Neuronal stem cell (in vitro differentiated cells): ENCODE data around the gene LARGE2.

Source experiments
- DNase-seq: peaks from one replicate; pipeline ENCODE4 v3.0.0-alpha.2; 2013; ENCODE audit warnings: low spot score
- H2AFZ ChIP-seq: one replicate; pipeline ENCODE4 v1.6.1; 2013; ENCODE audit warnings: mild to moderate bottlenecking, low read length, inconsistent platforms
- H2AK5ac ChIP-seq: 2 replicates; pipeline ENCODE4 v1.6.1; 2013; ENCODE audit warnings: low read depth, mild to moderate bottlenecking, inconsistent platforms, low read length, moderate library complexity, mixed read lengths
- H2BK120ac ChIP-seq: 2 replicates; pipeline ENCODE4 v1.6.1; 2013; ENCODE audit warnings: low read depth, mild to moderate bottlenecking, inconsistent platforms, low read length, moderate library complexity, mixed read lengths
- H2BK12ac ChIP-seq: one replicate; pipeline ENCODE4 v1.6.1; 2013; ENCODE audit warnings: low read length, inconsistent platforms
- H2BK15ac ChIP-seq: 2 replicates; pipeline ENCODE4 v1.6.1; 2013; ENCODE audit warnings: mild to moderate bottlenecking, low read length, inconsistent platforms, mixed read lengths
- H2BK5ac ChIP-seq: one replicate; pipeline ENCODE4 v1.6.1; 2013; ENCODE audit warnings: inconsistent platforms, mild to moderate bottlenecking, low read length, moderate library complexity
- H3K14ac ChIP-seq: one replicate; pipeline ENCODE4 v1.6.1; 2013; ENCODE audit warnings: low read length, inconsistent platforms
- H3K18ac ChIP-seq: 2 replicates; pipeline ENCODE4 v1.6.1; 2013; ENCODE audit warnings: low read length, inconsistent platforms
- H3K23ac ChIP-seq: 2 replicates; pipeline ENCODE4 v1.6.1; 2013; ENCODE audit warnings: low read depth, mild to moderate bottlenecking, mixed read lengths, low read length, inconsistent platforms; ENCODE audit not compliant: poor library complexity
- H3K27ac ChIP-seq: replicated peaks from 3 replicates; pipeline ENCODE4 v1.5.1; 2013; ENCODE audit warnings: low read length, inconsistent platforms
- H3K27me3 ChIP-seq, 3 experiments: 2 replicates each; pipeline ENCODE4 v1.6.1; 2013; ENCODE audit warnings: low read length in 3 of 3, mild to moderate bottlenecking in 2 of 3, inconsistent platforms in 1 of 3, low read depth in 1 of 3, mixed read lengths in 1 of 3, moderate library complexity in 1 of 3; ENCODE audit not compliant: control insufficient read depth in 3 of 3, insufficient read depth in 3 of 3
- H3K36me3 ChIP-seq, 2 donors: replicated peaks in 1 of 2; 2 replicates each; pipeline ENCODE4 v1.6.1; 2013; ENCODE audit warnings: low read length in 2 of 2; ENCODE audit not compliant: control insufficient read depth in 2 of 2, insufficient read depth in 2 of 2
- H3K4ac ChIP-seq: 2 replicates; pipeline ENCODE4 v1.6.1; 2013; ENCODE audit warnings: inconsistent platforms, mild to moderate bottlenecking, low read length, moderate library complexity
- H3K4me1 ChIP-seq, 2 donors: 1 replicate in 1 of 2; 2 replicates in 1 of 2; pipeline ENCODE4 v1.6.1; 2013; ENCODE audit warnings: low read length in 2 of 2, low read depth in 1 of 2; ENCODE audit not compliant: control insufficient read depth in 2 of 2, insufficient read depth in 1 of 2
- H3K4me2 ChIP-seq: one replicate; pipeline ENCODE4 v1.6.1; 2013; ENCODE audit warnings: mild to moderate bottlenecking, low read length, inconsistent platforms; ENCODE audit not compliant: insufficient read depth, poor library complexity, severe bottlenecking
- H3K4me3 ChIP-seq, 2 donors: 2 replicates each; pipeline ENCODE4 v1.5.1; 2013; ENCODE audit warnings: low read length in 2 of 2, mild to moderate bottlenecking in 2 of 2, inconsistent platforms in 1 of 2, moderate library complexity in 1 of 2
- H3K79me1 ChIP-seq: one replicate; pipeline ENCODE4 v1.6.1; 2013; ENCODE audit warnings: low read depth, mild to moderate bottlenecking, inconsistent platforms, low read length, moderate library complexity
- H3K9ac ChIP-seq: one replicate; pipeline ENCODE4 v1.6.1; 2013; ENCODE audit warnings: mild to moderate bottlenecking, low read depth, low read length, inconsistent platforms; ENCODE audit not compliant: poor library complexity
- H3K9me3 ChIP-seq, 2 donors: replicated peaks in 1 of 2; 2 replicates each; pipeline versions ENCODE3 to v1.6.1; 2013; ENCODE audit warnings: low read length in 2 of 2, mild to moderate bottlenecking in 2 of 2, inconsistent platforms in 1 of 2, low read depth in 1 of 2, mixed read lengths in 1 of 2, moderate library complexity in 1 of 2; ENCODE audit not compliant: control insufficient read depth in 2 of 2, insufficient read depth in 1 of 2
- H4K8ac ChIP-seq: one replicate; pipeline ENCODE4 v1.6.1; 2013; ENCODE audit warnings: low read depth, mild to moderate bottlenecking, inconsistent platforms, low read length, moderate library complexity
- H4K91ac ChIP-seq: one replicate; pipeline ENCODE4 v1.6.1; 2013; ENCODE audit warnings: low read length, low read depth, mild to moderate bottlenecking, inconsistent platforms; ENCODE audit not compliant: poor library complexity
- WGBS, 2 donors: extraction: QIAGEN DNeasy Blood & Tissue Kit; methylation state at CpG; one replicate each; pipeline ENCODE4 v1.1.7; 2013; ENCODE audit warnings: missing lambda C conversion rate in 2 of 2, mixed read lengths in 1 of 2; ENCODE audit not compliant: insufficient read length in 2 of 2, insufficient replicate concordance in 1 of 2; ENCODE audit errors: extremely low coverage in 2 of 2; 5-methylcytosine and 5-hydroxymethylcytosine counted together

Gene LARGE2

DNA sequence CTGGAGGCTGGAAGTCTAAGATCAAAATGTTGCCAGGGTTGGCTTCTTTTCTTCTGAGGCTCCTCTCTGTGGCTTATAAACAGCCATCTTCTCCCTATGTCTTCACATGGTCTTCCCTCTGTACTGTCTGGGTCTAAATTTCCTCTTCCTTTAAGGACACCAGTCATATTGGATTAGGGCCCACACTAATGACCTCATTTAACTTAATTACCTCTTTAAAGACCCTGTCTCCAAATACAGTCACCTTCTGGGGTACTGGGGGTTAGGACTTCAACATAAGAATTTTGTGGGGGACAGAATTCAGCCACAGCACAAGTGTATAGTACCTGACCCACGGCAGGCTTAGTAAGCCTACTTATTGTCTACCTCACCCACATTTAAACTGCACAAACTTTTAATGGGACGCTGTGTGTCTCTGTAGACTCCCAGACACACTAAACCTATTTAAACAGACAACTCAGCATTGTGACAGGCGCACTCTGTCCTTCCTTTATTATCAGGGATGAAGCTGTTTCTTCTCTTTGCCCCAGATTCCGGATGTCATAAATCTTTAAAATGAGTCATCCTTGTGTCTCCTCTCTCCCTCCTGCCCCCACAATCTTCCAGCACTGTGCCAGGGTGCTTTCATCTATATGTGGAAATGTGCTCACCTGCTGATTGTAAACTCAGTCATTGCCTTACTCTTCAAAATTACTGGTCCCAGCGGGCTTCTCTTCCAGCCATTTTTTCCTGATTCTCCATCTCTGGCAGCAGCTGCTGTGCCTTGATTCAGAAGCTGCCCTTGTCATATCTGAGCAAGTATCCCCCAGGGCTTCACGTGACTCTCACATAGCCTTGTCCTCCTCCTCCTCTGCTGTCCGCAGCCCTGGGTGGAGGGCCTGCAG lies 42.4 kb upstream of the LARGE2 start:
- H3K14ac ChIP-seq: no peak overlapping the region
- H3K27ac ChIP-seq: no peak overlapping the region
- peaks cover 5 to 34% of the 10 kb centered on the region in 2 donors for H3K36me3 ChIP-seq
- no peaks in the 10 kb centered on the region for H3K9me3 ChIP-seq
- H3K4me3 ChIP-seq: no peak overlapping the region
- no peak overlapping the region for H2BK15ac ChIP-seq
- H3K4me2 ChIP-seq: no peak overlapping the region
- no peaks in the 10 kb centered on the region for H3K79me1 ChIP-seq
- no peak overlapping the region for H3K23ac ChIP-seq
- peaks cover 4 to 16% of the 10 kb centered on the region in 2 donors for H3K4me1 ChIP-seq
- H2BK5ac ChIP-seq: no peak overlapping the region
- H3K9ac ChIP-seq: no peak overlapping the region
- DNase-seq: no peak
- WGBS, 2 donors: no CpG with 5 or more reads among the region's 7 CpGs
- no peak overlapping the region for H2AK5ac ChIP-seq
- no peaks in the 10 kb centered on the region for H3K27me3 ChIP-seq
- no peak overlapping the region for H3K4ac ChIP-seq
- no peak overlapping the region for H2BK12ac ChIP-seq
- H3K18ac ChIP-seq: no peak overlapping the region
- no peak overlapping the region for H4K8ac ChIP-seq
- H4K91ac ChIP-seq: no peak overlapping the region
- H2AFZ ChIP-seq: no peak overlapping the region
- no peak overlapping the region for H2BK120ac ChIP-seq

DNA sequence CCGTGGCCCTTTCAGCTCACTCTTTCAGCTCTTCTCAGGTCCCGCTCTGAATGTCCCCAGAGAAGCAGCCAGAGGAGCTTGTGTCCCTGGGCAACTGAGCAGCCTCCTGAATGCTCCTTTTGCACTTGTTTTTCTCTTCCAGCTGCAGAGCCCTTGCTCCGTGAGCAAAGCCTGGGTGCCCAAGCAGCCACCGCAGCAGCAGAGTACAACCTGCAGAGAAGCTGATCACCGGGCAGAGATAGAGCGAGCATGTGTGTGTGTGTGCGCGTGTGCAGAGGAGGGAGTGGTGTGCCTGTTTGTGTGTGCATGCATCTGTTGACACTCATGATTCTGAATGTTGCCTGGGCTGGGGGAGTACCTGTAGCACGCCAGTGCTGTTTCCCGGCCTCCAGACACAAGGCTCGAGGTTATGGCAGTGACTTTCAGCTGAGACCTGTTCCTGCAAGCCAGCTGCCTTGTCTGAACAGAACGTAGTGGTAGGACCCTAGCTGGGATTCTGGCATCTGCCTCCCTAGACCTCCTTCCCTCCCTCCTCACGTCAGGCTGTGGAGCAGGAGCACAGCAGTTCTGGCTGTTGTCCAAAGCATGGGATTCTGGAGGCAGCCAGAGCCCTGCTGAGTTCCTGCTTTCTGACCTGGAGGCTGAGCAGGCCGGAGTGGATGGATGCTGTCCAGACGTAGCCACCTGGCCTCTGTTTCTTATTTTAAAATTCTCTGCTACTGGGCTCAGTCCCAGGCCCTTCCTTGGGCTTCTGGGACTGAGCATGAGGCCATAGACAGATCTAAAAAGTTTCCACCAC lies 41.5 kb upstream of the LARGE2 start:
- Histone ChIP-seq H3K79me1 (no peaks in the 10 kb centered on the region), H2BK15ac (no peak overlapping the region), H3K27me3 (peaks cover 0 to 2% (median 1%) of the 10 kb centered on the region in 3 experiments), H4K8ac (no peak overlapping the region), H3K9ac (no peak overlapping the region), H3K9me3 (no peaks in the 10 kb centered on the region), H3K36me3 (peaks cover 5 to 34% of the 10 kb centered on the region in 2 donors), H3K4me2 (no peak overlapping the region), H3K18ac (no peak overlapping the region), H3K23ac (peak overlapping the region; percentile 7), H2BK120ac (no peak overlapping the region), H2BK12ac (no peak overlapping the region), H3K4me1 (peaks cover 7 to 15% of the 10 kb centered on the region in 2 donors), H3K4ac (no peak overlapping the region), H3K14ac (no peak overlapping the region), H2AFZ (no peak overlapping the region), H3K4me3 (peak overlapping the region in 1 of 2 donors; percentile 22), H4K91ac (no peak overlapping the region), H2BK5ac (no peak overlapping the region), H3K27ac (no peak overlapping the region), H2AK5ac (no peak overlapping the region)
- no CpG with 5 or more reads among the region's 15 CpGs for WGBS, 2 donors
- no peak for DNase-seq

DNA sequence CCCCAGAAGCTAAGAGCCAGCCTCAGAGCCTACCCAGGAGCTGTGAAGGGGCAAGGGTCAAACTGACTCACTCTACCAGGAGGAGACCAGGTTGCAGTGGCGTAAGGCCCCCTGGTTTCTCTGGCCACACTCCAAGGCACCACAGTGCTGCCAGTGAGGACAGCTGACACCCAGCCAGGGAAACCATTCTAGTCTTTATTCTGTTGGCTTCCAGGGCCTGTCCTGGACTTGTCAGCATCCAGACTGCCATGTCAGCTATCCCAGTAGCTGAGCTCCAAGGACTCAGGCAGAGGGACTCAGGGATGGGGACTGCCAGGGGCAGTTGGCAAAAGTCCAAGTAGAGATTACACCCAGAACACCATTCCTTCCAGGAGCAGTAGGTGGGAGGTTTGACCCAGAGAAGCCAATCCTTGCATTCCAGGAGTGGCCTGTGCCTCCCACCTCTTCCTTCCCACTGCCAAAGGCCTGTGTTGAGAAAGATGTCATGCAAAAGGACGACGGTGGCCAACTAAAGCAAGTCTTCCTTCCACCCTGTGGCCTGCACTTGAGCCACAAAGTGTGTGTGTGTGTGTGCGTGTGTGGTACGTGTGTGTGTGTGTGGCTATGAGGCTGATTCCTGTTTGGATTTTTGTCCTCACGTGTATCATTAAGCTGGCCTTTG lies 40.6 kb upstream of the LARGE2 start:
- Histone ChIP-seq H3K4me2 (no peak overlapping the region), H2BK12ac (no peak overlapping the region), H3K18ac (no peak overlapping the region), H2BK120ac (no peak overlapping the region), H4K91ac (no peak overlapping the region), H3K9ac (no peak overlapping the region), H3K4ac (no peak overlapping the region), H3K27me3 (peaks cover 0 to 11% (median 9%) of the 10 kb centered on the region in 3 experiments), H3K4me3 (no peak overlapping the region), H3K4me1 (peaks cover 7 to 10% of the 10 kb centered on the region in 2 donors), H3K36me3 (peaks cover 5 to 34% of the 10 kb centered on the region in 2 donors), H2BK15ac (no peak overlapping the region), H4K8ac (no peak overlapping the region), H3K27ac (no peak overlapping the region), H3K79me1 (no peaks in the 10 kb centered on the region), H2BK5ac (no peak overlapping the region), H3K14ac (no peak overlapping the region), H2AK5ac (no peak overlapping the region), H3K23ac (no peak overlapping the region), H2AFZ (no peak overlapping the region), H3K9me3 (no peaks in the 10 kb centered on the region)
- DNase-seq: no peak
- WGBS, 2 donors: no CpG with 5 or more reads among the region's 6 CpGs
